HG03442 (cell line): ENCODE data around the gene HOXC13.

Experiments
- ATAC-seq: cut with Tn5 transposase; IDR thresholded peaks from one replicate; pipeline ENCODE4 v1.9.1; 2021; ENCODE audit warnings: mild to moderate bottlenecking, moderate library complexity; ENCODE audit not compliant: unreplicated experiment

The HOXC13 gene

DNA sequence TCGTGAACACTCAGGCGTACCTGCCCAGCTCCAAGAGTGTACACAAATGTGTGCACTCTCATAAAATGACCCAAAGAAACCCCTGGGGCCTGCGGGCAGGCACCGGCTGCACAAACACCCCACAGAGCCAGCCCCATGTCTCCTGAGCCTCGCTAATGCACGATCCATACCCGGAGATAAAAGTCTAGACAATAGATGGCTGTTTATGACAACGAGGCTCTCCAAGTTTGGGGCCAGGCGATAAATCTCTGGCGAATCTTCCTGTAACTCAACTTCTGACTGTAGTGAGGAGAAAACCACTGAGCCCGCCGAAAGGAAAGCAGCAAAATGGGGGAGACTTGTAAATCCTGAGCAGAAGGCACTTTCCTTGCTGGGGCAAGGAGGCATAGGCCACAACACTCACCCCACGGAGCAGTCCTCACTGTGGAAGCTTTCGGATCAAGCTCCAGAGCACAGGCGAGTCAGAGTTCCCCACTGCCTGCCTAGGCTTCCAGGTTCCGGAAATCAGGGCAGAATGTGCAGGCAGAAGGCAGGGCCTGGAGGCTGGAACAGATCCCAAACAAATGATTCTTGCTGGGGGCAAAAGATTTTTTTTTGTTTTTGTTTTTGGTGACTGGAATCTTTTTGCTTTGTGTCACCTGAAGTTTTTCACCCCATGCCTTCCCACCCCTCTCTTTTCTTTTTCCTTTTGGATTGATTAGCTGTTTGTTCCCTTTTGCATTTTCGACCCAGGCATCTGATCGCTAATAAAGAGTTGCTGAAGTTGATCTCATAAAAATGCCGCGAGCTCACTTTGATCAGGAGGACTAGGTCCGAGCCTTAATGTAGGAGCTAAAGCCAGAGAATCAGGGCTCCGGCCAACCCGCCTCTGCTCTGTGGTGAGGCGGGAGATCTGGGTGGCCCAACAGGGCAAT, 29.8 kb downstream of the HOXC13 start:
- no peak for ATAC-seq

DNA sequence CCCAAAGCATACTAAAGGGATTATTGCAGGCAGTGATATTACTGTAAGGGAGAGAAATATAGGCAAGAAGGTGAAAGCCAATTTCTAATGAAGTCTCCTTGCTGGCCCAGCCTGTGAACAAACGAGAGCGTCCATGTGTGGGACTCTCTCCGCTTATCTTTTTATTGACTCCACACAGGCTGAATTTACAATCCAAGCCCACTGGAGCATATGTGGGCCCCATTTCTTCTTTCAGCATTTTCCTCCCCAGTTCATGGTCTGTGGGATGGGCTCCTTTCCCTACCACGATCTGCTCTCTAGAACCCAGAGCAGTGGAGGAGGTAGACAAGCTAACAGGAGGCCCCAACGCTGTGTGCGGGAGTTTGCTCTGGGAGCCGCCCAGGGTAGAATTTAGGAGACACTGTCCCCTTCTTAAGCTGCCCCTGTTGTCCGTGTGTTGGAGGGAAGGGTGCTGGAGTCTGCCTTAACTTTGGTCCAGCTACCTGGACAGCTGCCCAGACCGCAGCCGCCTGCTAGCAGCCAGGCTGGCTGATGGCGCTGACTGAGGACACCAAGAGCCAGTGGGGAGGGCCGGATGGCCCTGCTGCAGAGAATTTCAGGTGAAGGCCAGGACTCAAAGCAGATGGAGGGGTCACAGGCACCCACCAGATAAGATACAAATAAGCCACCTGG, 31.1 kb downstream of the HOXC13 start:
- ATAC-seq: no peak

DNA sequence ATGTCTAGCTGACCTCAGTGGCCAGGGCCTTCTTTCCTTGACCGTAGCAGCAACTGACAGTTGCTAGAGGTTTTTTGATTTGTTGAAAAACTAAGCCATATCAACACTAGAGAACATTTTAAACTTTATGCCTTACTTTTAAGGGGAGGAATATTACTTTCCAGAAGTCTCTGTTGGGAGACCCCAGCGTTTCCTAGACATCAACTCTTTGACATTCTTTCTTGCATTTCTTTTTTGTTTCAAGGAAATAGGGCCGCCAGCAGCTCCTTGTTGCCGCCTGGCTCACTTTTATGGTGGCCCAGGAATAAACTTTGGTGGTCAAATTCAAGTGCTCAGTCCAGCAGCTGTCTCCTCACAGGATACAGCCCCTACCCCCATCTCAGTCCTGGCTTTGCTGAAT, 31.8 kb downstream of the HOXC13 start:
- ATAC-seq: no peak

DNA sequence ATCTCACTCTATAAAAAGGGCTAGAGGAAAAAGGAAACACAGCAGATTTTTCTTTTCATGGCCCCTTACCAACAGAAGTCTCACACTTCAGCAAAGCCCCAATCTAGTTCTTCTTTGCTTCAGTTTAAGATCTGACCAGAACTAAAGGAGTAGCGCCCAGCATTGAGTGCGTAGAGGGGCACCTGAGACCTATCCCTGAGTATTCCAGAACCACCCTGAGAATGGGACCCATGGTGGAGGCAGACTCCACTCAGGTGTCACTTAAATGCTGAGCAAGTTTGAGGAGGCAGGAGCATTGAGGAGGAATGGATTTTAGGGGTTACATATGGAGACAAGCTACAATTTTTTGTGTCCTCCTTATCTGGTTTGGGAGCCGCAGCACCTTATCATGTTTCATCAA, 32.5 kb downstream of the HOXC13 start:
- ATAC-seq: no peak

DNA sequence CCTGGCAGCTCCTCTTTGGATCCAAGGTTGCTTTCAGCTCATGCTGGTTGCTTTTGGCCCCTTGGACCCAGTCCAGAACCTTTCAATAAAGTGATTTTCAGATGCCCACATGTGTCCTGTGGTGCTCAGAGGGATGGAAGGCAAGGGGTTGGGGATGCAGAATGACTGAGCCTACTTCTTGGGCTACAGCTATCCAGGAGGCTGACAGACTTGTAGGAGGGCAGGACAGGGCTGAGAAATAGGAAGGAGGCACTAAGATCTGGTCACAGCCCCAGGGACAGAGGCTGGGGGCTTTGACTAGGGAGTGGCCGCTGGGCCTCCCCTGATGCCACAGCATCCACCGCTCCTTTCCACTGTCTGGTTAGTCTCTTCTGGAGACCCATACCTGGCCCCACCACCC, 33.1 kb downstream of the HOXC13 start:
- ATAC-seq: no peak

DNA sequence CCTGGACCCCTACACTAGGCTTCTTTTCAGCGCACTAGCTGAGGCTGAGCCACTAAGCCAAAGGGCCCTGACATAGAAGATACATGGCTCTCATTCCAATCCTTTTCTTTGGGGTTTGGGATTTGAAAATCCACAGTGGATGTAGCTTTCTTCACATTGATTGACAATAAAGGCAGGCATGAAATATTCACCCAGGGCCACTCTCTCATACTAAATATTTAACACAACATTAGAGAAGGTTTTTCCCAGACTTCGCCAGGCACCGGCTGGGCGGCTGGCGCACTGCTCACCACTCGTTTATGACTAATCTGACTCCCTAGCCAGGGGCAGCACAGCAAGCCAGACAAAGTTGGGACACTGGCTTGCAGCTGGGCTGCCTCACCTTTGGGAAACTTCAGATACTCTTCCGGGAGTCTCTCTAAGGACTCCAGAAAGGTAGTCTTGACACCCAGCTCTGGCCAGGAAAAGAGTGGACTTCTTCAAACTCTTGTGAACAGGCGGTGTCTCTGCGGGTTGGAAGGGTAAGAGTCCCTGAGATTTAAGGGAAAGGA, 33.6 kb downstream of the HOXC13 start:
- no peak for ATAC-seq

DNA sequence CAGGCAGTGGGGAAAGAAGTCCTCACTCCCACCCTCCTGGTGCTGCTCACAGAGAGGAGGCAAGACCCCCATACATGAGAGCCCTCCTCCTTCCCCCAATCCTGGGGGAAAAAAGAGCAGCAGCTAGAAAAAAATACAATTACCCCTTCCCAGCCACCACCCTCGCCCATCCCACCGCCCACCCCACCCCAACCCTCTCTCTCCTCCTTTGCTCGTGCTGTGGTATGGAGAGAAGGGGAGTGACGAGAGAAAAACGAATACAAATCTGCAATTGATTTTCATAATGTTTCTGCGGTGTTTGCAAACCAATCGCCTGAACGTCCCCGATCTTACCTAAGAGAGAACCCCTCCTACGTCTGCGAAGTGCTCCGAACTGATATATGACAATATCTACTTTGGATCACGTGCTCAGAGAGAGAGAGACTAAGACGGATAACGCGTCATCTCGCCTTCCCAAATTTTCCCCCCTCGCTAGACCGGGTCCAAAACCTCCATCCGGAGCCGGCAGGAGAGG, 34.1 kb downstream of the HOXC13 start, which contains the start of gene HOXC11:
HOXC11 (plus strand) TSS at position 405 of the 514 bp plus-strand sequence. CDS start 116 bp downstream, outside the sequence.
- no peak for ATAC-seq

DNA sequence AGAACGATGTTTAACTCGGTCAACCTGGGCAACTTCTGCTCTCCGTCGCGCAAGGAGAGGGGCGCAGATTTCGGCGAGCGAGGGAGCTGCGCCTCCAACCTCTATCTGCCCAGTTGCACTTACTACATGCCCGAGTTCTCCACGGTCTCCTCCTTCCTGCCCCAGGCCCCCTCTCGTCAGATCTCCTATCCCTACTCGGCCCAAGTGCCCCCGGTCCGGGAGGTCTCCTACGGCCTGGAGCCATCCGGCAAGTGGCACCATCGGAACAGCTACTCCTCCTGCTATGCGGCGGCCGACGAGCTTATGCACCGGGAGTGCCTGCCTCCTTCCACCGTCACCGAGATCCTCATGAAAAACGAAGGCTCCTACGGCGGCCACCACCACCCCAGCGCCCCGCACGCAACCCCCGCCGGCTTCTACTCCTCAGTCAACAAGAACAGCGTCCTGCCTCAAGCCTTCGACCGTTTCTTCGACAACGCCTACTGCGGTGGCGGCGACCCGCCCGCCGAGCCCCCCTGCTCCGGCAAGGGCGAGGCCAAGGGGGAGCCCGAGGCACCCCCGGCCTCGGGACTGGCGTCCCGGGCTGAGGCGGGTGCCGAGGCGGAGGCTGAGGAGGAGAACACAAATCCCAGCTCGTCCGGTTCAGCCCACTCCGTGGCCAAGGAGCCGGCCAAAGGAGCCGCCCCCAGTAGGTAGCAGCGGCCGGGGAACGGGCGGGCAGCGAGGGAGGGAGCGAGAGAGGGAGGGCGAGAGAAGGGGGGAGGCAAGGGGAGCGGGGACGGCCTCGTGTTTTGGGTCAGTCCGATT, 34.8 kb downstream of the HOXC13 start:
- no peak for ATAC-seq

DNA sequence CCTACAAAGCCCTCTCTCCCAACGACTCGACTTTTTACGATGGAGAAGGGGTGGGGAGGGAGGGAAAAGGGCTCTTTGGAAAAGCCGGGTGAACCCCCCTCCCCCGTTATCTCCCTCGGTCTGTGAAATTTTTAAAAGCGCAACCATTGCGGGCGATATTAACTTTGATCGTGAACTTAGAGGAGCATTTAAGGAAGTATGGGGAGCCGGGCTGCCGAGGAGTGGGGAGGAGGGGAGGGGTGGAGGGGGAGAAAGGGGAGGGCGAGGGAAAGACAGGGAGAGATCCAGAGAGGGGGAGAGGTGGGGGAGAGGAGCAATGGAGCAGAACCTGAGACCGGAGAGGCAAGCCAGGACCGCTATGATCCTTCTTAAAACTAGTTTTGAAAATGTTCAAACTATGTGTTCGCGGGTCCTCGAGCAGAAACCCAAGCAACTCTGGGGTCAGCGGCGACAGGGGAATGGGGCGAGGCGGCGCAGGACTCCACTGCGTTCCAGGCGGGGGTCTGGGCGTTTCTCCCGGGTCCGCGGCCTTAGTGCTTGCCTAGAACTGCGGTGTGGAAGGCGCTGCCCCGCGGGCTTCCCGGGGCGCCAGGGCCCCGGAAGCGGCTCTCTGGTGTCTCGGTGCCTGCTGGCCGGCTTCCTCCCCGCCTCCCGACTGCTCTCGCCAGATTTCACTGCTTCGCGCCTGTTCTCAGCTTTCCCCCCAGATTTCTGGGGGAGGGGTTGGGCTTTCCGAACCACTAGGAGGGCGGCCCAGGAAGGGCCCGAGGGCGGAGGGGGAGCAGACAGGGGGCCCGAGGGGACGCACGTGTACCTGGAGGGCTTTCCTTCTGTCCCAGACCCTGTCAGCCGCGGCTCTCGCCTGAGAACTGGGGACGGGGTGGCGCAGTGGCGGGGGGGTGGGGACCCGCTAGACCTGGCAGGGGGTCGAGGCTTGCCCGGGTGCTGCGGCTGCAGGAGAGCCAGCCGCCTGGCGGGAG, 35.7 kb downstream of the HOXC13 start, which contains the start of gene HOTAIR:
HOTAIR (minus strand) TSS at position 871 of the 980 bp plus-strand sequence.
- ATAC-seq: no peak

DNA sequence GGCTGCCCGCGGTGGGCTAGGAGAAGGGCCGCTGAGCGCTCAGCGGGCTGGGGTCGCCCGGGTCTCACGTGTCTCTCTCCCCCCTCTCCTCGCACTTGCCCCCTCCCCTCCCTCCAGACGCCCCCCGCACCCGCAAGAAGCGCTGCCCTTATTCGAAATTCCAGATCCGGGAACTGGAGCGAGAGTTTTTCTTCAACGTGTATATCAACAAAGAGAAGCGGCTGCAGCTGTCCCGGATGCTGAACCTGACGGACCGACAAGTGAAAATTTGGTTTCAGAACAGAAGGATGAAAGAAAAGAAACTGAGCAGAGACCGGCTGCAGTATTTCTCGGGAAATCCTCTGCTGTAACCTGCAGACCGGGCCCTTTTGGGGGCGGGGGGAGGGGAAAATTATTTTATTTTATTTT, 36.4 kb downstream of the HOXC13 start:
- ATAC-seq: no peak

DNA sequence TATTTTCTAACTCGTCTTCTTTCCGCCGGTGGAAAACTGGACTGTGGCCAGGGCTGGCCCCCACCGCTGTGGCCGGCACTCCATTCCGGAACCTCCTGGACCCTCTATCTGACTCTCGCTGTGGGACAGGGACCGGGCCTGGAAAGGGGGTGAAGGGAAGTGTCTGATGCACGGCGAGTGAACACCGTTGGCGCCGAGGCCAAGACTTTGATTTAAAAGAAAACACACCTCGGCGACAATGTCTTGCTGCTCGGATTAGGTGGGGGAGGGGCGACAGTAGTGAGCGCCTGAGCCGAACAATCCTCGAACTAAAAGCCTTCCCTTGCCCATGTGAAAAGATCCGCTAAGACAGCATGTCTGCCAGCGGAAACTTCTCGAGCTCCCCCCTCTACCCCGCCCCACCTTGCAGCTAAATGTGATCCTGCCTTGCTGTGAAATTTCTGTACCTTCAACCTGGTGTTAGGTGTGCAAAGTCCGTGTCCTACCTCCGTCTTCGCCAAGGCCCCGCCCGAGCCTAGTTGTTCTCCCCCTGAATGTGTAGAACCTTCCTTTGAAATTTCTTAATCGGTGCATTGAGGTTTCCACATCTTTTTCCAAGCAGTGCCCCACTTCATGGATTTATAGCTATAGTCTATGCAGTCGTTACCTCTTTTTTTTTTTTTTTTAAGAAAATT, 37.0 kb downstream of the HOXC13 start:
- no peak for ATAC-seq

DNA sequence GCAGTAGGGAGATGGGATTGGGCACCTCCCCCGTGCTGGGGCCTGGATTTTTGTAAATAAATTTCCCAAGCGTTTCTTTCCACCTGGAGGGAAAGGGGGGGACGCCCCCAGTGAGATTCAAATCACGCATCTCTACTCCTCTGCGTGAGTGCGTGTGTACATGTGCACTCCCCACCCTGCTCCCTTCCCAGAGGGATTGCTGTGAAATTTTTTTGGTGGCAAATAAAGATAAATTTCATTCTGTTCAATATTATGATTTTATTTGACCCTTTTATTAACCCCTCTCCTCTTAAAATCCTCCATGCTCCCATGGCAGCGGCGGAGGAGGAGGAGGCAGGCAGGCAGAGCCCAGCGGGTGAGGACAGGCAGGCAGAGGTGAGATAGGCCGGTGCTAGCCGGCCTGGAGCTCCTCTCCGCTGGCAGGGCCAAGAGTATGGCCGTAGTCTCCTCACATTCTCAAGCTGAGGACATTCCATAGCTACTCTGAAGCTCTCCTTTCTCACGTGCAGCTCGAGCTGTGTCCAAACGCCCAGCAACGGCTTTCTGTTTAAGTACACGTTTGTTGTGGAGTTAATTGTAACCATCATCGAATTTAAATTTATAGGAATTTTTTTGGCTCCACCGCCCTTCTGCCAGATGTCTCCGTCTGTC, 37.7 kb downstream of the HOXC13 start:
- no peak for ATAC-seq

DNA sequence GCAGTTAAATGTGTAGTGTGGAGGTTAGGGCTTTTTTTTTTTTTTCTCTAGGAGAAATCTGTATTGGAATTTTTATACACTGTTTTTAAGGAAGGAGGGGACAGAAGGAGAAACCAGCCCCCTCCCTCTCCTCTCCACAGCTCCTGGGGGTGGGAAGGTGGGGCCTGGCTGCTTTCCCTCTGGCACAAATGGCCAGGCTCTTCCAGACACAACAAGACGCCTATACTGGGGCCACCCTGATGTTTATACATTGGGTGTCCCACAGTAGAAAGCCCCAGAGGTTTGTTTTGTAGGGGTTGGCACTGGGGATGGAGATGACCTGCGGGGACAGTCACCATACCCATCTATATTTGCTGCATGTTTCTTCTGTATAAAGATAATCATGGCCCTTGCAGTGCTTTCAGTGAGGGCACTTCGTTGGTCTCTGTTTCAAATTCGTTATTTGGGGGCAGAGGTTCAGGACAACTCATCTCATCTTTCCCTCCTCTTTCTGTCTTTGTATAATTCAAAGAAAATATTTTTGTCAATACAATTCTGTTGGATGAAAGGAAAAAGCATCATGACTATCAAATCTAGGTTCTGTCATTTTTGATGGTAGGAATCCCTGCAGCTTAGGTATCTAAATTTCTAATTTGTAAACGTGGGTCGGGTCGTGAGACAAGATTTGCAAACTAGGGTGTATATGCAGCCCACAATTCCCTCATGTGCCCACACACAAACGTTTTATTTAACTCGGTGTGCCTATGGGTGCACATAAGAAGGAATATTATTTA, 38.4 kb downstream of the HOXC13 start:
- no peak for ATAC-seq

DNA sequence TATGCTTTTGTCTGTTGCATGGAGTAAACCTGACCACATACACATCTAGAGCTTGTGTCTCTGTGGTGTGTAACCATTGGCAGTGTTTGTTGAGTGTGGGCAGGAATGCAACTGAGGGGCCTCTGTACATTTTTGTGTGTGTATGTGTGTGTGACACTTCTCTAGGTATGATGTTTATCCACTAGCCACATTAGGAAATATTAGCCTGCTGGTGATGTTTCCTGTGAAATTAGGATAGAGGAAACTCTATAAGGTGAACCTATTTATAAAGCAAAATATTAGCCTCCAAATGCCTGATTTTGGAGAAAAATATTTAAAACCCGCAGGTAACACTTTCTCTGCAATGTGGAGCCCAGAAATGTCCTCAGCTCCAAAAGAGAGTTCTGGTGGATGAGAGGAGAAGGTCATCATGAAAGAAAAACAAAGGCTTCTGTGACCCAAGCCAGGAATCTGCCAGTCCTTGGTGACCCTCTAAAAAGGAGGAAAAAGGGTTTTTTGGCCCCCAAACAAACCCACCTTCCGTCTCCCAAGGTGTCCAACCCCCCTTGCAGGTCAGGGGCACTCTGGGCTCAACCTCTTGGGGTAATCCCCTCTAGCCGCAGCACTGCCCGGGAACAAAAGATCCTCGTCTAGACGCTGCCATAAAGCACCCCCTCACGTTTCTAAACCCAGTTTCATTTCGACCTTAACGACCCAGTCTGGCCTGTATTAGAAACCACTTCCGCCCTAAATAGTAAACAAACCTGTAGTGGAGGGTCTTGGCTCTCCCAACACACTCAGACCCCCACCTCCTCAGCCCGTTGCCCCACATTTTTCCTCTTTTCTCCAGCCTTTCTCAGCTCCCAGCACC, 39.2 kb downstream of the HOXC13 start:
- no peak for ATAC-seq

DNA sequence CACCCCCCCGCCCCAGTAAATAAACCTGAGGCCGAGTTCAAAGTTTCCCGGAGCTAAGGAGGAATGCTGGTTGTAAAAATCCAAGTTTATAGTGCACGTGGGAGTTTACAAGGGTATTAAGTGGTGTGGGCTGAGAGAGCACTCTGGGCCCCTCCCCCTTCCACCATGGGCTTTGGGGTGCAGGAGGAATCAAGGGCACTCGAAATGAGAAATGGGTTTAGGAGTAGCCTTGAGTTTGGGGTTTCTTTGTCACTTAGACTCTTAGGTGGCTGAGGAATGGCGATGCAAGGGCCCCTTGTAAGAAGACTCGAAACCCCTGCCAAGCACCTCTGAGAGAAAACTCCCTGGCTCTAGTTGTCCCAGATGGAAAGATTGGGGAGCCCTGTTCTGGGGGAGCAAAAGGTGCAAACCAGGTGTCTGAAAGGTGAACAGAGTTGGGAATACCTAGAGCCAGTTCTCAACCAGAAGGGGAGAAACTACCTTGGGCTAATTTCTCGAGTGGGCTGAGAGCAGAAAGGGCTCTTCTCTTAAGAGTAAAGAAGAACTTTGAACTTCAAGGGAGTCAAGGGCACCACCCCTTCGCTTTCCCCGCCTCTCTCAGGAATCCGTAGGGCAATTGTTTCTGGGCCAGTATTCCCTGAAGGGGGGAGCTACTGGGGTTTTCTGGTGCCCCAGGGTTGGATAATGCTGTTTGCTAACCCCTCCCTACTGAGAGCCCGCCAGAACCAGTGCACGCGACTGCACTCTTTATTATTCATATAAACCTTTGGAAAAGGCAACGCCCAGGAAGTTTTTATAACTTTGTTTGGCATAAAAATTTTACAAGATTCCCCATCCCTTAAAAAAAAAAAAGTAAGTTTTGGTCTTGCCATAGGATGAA, 40.1 kb downstream of the HOXC13 start:
- ATAC-seq: no peak
